GM19468 (cell line): ENCODE data around the gene GUK1.
"Not testable (repeated sequence)": the region's sequence is repeated elsewhere in the genome, so short reads cannot be mapped to it uniquely, and the experiment has no call there.

ENCODE experiments used
- ATAC-seq: cut with Tn5 transposase; IDR thresholded peaks from one replicate; pipeline ENCODE4 v1.9.1; 2021; ENCODE audit warnings: mild to moderate bottlenecking, moderate library complexity, moderate number of reproducible peaks; ENCODE audit not compliant: unreplicated experiment; ENCODE audit errors: extremely low read depth

Gene GUK1

GRCh38 chr1:228102791-228103620, 37.1 kb upstream of the GUK1 start, which contains the start of gene C1orf35:
Gene C1orf35 (minus strand): TSS chr1:228103325. CDS start chr1:228103227, 98 bp downstream.
- peak; percentile 71 for ATAC-seq

GRCh38 chr1:228104526-228105269, 35.4 kb upstream of the GUK1 start:
- no peak for ATAC-seq

- ATAC-seq, result no peak
Observed at GRCh38 chr1:228105270-228105995, 34.6 kb upstream of the GUK1 start.

GRCh38 chr1:228105996-228106799, 33.9 kb upstream of the GUK1 start:
- no peak for ATAC-seq

DNA sequence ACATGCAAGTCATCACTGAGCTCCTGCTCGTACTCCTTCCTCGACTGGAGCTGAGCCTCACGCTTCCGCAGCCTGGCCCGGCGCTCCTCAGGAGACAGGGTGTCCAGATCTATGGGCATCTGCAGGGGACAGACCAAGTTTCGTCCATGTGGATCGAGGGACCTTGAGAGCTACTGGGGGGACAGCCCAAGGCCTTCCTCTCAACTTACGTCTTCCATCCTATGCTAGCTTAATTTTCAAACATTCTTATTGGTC, 33.4 kb upstream of the GUK1 start:
- no peak for ATAC-seq

GRCh38 chr1:228107636-228108035, 32.4 kb upstream of the GUK1 start:
- no peak for ATAC-seq

- ATAC-seq, result no peak
Observed at GRCh38 chr1:228108055-228108690, 31.9 kb upstream of the GUK1 start.

DNA sequence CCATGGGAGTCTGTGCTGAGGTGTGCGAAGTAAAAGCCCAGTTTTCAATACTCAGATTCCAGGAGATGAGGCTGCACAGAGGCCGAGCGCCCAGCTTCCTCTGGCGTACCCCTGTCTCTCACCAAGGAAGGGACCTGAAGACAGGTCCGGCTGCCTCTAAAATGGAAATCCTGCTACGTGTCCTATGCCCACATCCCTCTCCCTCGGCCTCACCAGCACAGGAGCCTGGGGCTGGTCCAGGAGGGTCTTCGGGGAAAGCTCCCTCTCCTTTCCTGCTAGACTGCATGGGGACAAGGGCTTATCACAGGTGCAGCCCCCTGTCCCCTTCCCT, 31.4 kb upstream of the GUK1 start:
- no peak for ATAC-seq

- peak; percentile 63 for ATAC-seq
Observed at GRCh38 chr1:228109073-228109961, 30.8 kb upstream of the GUK1 start, which contains the start of gene MRPL55. Gene MRPL55 (minus strand): TSS chr1:228109299. CDS start chr1:228108260, 1,039 bp downstream.

DNA sequence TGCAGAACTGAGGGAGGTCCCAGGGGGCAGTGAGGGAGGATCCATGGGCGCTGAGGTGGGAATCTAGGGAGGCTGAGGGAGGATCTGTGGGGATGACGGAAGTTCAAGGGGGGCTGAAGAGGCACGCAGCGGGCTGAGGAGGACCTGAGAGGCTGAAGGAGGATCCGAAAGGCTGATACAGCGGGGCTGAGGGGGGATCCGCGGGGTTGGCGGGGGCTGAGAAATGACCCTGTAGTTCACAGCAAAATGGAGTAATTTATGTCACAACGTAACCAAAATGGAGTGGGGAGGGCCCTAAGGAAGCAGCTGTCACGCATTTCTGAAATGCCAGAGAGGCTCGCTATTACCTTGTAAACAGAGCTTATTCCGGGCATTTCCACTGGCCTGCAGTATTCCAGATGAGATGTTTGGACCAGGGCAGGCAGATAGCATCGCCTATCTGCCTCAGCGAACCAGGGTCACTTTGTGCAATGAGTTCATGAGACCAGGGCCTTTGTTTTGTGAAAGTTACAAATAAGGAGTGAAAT, 30.1 kb upstream of the GUK1 start:
- no peak for ATAC-seq

- no peak for ATAC-seq
Observed at GRCh38 chr1:228110556-228110955, 29.5 kb upstream of the GUK1 start.

DNA sequence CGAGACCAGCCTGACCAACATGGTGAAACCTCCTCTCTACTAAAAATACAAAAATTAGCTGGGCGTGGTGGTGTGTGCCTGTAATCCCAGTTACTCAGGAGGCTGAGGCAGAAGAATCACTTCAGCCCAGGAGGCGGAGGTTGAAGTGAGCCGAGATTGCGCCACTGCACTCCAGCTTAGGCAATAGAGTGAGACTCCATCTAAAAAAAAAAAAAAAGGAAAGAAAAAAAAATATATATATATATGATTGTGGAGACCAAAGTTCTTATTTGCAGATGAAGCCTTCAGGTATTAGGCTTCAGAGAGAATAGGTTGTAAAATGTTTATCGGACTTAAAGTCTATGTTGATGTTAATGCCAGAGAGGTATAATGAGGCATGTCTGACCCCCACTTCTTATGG, 28.8 kb upstream of the GUK1 start:
- not testable (repeated sequence) for ATAC-seq

DNA sequence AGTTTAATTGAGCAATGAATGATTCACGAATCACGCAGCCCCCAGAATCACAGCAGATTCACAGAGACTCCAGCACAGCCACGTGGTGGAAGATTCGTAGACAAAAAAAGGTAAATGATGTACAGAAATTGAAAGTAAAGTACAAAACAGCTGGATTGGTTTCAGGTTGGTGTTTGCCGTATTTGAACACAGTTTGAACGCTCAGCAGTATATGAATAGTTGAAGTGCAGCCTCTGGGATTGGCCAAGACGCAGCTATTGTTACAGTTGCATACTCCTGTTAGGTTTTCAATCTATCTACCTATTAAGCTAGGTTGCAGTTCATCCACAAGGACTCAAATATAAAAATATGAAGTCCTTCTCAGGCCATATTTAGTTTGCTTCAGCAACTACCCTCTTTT, 27.9 kb upstream of the GUK1 start:
- ATAC-seq, result no peak

- no peak for ATAC-seq
Observed at GRCh38 chr1:228112617-228113016, 27.5 kb upstream of the GUK1 start.

DNA sequence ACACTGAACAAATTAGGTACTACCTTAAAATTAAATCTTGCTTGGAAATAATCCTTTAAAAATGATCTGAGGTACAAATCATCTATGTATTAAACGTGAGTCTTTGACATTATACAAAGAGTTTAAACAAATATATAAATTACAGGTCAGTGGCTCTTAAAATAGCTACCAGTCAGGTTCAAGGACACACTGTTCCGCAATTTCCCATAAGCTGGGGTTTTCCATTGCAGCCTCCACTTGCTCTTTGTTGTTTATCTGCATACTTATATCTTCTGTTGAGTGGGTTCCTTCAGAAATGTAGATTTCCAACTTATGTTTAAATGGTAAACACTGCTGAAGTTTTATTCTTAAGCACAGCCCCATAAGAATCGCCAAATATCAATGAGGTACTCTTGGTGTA, 25.3 kb upstream of the GUK1 start:
- ATAC-seq, result no peak

- ATAC-seq, result no peak
Observed at GRCh38 chr1:228117335-228117734, 22.7 kb upstream of the GUK1 start.

GRCh38 chr1:228118040-228118439, 22.0 kb upstream of the GUK1 start:
- no peak for ATAC-seq

DNA sequence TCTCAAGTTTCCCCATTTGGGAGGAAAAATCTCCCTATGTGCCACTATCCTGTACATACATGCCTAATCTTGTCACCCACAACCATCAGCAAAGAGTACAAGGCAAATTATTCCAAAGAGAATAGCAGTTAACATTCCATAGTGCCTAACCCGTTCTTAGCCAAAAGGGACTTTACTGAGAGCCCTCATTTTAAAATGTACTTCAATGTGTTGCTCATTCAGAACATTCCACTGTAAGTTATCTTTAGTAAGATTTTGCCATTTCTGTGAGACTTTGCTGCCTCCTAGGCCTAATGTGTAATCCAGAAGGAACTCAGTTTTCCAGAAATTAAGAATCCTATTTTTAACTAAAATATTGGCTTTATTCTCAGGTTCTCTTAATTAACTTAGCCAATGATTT, 19.7 kb upstream of the GUK1 start:
- no peak for ATAC-seq
